Dedifferentiated amniotic fluid mesenchymal stem cell (primary cell): Measurements from ENCODE around the gene PDE8B.
"Not testable (repeated sequence)": the region's sequence is repeated elsewhere in the genome, so short reads cannot be mapped to it uniquely, and the experiment has no call there.

Experiments
- DNase-seq: peaks from one replicate; pipeline ENCODE4 v3.0.0-alpha.2; 2016; ENCODE audit errors: extremely low spot score

PDE8B gene

DNA sequence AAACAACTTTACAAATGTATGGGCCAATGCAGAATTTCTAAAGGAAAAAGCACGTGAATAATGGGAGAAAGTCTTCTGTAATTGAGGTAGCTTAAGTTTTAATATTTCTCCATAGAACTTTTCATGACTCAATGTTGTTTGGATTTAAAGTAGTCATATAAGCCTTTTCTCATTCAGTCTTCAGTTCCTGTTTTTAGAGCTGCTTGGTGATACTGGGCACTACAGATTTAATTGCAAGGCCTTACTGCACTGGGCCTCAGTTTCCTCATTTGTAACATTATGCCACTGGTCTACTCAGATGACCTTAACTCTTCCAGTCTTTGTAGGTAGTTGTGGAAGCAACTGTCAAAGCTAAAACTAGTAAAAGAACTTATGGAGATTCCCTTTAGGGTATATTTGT lies 221.2 kb downstream of the PDE8B start:
- DNase-seq = no peak

DNA sequence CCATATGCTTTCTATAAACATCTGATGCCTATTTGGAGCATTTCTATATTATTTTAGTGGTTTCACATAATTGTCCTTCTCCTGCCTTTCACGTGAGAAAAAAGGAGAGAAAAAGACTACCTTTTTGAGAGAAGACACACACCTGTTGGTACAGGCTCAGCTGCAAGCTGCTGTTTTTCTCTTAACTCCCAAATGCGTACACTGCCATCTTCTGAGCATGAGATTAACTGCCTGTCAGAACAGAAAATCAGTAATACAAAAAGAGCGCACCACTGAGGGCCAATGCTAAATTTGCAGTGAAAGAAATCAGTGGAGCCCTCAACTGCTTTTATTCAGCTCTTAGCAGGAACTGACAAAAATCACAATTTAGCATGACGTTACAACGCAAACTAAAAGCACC lies 226.7 kb downstream of the PDE8B start:
- DNase-seq = no peak

DNA sequence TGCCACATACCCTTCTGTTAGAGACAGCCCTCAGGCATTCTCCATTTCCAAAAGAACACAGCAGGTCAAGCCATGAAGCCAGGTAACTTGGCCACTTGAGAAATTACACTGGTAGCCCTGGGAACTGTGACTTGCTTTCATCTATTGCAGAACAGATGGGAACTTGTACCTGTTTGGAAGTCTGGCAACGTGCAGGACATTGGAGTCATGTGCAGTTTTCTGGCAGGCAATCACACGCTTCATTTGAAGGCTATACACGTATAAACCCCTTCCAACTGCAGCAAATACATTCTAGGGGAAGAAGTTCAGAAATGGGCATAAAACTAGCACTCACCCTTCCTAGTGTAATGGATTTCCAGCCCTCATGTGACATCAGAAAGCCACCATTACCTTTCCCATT lies 227.6 kb downstream of the PDE8B start:
- DNase-seq = no peak

DNA sequence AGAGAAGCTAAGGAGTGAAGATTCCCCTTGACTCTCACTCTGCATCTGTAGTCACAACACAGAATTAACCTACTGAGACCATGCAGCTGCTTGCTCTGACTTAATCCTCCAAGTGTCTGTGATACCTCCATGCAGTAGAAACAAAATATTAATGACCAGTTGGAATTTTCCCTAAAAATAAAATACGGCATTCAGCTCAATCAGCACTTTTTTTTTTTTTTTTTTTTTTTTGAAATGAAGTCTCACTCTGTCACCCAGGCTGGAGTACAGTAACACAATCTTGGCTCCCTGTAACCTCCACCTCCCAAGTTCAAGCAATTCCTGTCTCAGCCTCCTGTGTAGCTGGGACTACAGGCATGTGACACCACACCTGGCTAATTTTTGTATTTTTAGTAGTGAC lies 233.2 kb downstream of the PDE8B start:
- no peak for DNase-seq

DNA sequence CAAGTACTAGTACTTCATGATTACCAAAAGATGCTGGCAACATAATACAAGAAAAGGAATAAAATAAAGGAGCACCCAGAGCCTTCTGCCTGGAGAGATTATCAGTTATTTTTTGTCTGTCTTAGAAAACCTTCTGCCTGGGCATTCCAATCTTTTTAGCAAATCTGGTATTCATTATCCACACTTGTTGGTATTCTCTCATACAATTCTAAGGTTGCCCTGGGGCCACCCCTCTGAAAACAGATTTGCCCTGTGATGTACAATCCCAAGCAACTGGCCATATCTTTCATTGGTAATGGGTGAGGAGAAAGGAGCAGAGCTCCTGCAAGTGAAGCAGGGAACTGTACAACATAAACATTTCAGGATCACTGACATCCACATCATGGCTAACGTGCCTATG lies 233.9 kb downstream of the PDE8B start:
- DNase-seq = peak; percentile 58

DNA sequence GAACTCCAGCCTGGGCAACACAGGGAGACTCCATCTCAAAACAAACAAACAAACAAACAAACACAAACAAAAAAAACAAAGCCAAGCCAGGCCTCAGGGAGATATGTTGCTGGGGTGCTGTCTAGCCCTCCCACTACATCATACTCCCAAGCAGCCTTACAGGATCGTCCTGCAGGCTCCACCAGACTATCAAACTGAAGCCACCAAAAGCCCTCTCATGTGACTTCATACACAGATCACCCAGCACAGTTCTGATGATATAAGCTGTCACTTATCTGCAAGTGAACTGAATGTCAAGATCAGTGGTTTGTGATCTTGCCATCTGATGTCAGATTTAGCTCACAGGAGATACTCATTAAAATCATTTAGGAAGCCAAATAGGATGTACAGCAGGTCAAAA lies 238.4 kb downstream of the PDE8B start:
- no peak for DNase-seq

DNA sequence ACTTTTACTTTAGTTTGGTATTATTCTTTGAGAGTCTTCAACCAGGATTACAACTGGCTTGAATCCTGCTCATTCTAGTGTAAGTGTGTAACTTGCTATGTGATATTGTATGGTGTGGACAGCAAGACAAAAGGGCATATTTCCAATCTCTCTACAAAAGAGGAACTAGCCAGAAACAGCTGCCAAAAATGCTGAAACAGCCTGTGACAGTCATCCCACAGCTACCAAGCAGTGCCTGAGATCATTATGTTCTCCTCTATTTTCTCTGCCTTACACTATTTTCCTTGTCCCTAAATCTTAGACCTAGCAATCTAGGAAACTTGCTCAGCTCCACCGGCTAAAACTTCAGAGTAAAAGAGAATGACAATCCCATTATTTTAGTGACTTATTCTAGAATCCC lies 238.8 kb downstream of the PDE8B start:
- no peak for DNase-seq

DNA sequence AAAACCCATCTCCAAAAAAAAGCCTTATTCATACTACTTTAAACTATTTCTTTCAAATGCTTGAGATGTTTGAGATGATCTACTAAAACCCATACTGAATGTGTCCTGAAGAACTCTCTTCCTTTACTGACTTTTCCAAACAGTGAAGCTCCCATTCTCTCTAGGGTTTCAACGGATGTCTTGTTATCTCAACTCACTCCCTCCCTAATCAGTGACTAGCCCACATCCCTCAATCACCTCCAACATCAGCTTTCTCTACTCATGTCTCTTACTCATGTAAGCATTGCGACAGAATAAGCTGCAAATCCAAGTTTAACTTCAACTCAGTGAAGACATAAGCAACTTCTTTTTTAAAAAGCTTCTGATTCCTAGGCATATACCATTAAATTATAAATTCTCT lies 239.5 kb downstream of the PDE8B start:
- DNase-seq = no peak

DNA sequence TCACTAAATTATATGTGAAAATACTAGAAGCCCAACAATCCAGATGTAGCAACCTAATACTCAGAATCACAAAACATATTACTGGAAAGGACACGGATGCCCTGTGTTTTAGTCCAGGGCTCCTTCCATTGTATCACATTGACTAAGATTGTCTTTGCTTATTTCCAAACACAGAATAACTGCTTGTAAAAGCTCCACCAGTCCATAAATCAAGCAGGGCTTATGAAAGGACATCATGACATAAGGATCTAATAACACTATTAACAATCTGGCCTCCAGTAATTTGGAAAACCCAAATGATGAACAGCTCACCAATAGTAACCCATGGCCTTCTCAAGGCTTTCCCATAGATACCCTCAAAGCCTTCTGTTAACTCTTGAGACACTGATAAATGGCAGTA lies 241.9 kb downstream of the PDE8B start:
- no peak for DNase-seq

DNA sequence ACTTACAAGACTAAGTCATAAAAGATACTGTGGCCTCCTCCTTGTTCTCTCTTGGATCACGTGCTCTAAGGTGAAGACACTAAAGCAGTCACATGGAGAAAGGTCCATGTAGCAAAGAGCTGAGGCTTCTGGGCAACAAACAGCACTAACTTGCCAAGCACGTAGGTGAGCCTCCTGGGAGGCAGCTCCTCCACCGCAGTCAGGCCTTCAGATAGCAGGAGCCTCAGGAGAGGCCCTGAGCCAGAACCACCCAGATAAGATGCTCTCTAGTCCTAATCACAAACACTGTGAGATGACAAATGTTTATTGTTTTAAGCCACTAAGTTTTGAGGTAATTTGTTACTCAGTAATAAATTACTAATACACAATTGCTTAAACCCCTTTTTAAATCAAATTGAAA lies 243.6 kb downstream of the PDE8B start:
- no peak for DNase-seq

DNA sequence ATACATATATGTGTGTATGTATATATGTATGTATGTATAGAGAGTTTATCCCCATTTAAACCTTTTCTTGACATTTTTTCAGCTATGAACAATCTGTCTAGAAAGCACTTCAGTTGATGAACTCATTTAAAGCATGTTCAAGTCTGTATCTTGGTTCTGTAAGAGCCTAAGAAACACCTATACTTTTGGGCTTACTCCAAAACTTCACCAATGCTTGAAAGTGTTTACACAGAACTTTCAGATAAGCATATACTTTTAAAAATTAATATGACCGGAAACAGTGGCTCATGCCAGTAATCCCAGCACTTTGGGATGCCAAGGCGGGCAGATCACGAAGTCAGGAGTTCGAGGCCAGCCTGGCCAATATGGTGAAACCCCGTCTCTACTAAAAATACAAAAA lies 250.8 kb downstream of the PDE8B start:
- no peak for DNase-seq

DNA sequence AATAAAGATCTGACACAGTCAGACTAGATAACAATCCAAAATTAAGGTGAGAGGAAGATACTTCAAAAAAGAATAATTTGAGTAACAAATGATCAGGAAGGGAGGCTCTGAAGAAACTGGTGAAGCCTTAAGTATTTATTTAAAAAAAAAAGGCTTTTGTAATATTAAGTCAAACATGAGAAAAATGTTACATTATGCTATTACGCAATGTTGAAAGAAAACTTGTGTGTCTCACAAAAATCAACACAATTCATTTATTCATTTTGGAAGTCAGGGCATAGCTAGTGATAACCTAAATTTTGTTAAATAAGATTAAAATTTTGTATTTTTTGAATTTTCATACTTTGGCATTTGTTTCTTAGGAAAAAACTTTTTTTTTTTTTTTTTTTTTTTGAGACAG lies 253.4 kb downstream of the PDE8B start:
- no peak for DNase-seq

DNA sequence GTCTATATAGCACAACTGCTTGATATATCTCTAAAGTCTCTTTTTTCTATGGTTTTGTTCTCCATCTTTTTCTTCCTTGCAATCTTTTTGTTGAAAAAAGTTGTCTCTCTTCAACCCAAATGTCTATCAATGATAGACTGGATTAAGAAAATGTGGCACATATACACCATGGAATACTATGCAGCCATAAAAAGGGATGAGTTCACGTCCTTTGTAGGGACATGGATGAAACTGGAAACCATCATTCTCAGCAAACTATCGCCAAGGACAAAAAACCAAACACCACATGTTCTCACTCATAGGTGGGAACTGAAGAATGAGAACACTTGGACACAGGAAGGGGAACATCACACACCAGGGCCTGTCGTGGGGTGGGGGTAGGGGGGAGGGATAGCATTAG lies 258.4 kb downstream of the PDE8B start:
- DNase-seq = not testable (repeated sequence)

DNA sequence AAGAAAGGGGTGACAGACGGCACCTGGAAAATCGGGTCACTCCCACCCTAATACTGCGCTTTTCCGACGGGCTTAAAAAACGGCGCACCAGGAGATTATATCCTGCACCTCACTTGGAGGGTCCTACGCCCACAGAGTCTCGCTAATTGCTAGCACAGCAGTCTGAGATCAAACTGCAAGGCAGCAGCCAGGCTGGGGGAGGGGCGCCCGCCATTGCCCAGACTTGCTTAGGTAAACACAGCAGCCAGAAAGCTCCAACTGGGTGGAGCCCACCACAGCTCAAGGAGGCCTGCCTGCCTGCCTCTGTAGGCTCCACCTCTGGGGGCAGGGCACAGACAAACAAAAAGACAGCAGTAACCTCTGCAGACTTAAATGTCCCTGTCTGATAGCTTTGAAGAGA lies 264.6 kb downstream of the PDE8B start:
- DNase-seq = not testable (repeated sequence)
